Mononuclear cell (primary cell): ENCODE results near the gene PFN2. TPM values are rescaled to one million over a fixed set of nuclear protein-coding genes. Genes with fewer than 3 reads are reported as not detected.

Experiments
- total RNA-seq: library from RNA; depleted of rRNA; stranded (reverse); fragments of >200 nt; gene quantifications from one replicate; pipeline ENCODE4 v1.2.3, GENCODE V29; 2012

PFN2 gene
- total RNA-seq, 1 donor = 9.4 TPM

Other genes with a start within 250 kb of the PFN2 start
- gene COMMD2, start 218.4 kb downstream of the PFN2 start, total RNA-seq = 39.8 TPM
- gene ANKUB1, start 178.3 kb downstream of the PFN2 start, total RNA-seq = not detected
- gene RNF13, start 157.7 kb downstream of the PFN2 start, total RNA-seq = 170 TPM